GM21381 (cell line): ENCODE measurements around the gene ENTPD8.
A peak's percentile ranks its signal among the peaks of the same experiment; 100 is the strongest.

ENCODE experiments used
- ATAC-seq: cut with Tn5 transposase; IDR thresholded peaks from one replicate; pipeline ENCODE4 v1.9.1; 2021; ENCODE audit warnings: mild to moderate bottlenecking, moderate library complexity; ENCODE audit not compliant: unreplicated experiment

Gene ENTPD8

DNA sequence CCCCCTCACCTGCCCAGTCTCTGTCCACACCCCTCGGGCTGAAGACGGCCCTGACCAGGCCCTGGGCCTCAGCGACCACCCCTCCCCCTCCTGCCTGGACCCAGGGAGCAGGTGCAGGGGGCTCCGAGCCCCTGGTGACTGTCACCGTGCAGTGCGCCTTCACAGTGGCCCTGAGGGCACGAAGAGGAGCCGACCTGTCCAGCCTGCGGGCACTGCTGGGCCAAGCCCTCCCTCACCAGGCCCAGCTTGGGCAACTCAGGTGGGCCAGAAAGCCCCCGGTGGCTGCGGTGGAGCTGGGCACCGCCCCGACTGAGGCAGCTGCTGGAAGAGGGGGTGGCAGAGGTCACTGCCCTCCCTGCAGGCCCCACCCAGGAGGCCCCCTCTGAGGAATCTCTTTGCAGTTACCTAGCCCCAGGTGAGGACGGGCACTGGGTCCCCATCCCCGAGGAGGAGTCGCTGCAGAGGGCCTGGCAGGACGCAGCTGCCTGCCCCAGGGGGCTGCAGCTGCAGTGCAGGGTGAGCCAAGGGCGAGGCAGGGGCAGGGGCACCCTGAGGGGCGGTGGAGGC, 7.7 kb downstream of the ENTPD8 start:
- ATAC-seq = no peak

GRCh38 chr9:137432687-137433348, 8.3 kb downstream of the ENTPD8 start:
- ATAC-seq = no peak

DNA sequence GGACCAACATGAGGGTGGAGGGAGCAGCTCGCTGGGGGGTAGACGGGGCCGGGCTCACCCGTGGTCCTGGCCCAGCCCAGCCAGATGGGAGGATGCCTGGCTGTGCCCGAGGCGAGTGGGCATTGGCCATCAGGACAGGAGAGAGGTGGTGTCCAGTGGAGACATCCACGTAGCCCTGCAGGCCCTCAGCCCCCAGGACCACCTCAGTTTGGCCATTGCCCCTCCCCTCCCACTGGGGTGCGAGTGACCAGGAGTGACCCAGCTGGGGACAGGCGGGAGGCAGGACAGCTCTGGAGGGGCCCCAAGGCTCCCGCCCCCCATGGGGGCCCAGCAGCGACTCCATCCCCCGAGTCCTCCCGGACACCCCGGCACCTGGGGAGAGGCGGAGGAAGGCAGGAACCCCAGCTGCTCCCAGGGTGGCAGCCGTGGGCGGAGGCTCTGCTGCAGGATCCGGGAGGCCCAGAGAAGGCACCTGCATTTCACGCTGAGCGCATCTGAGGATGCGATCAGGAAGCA, 9.7 kb downstream of the ENTPD8 start:
- no peak for ATAC-seq

DNA sequence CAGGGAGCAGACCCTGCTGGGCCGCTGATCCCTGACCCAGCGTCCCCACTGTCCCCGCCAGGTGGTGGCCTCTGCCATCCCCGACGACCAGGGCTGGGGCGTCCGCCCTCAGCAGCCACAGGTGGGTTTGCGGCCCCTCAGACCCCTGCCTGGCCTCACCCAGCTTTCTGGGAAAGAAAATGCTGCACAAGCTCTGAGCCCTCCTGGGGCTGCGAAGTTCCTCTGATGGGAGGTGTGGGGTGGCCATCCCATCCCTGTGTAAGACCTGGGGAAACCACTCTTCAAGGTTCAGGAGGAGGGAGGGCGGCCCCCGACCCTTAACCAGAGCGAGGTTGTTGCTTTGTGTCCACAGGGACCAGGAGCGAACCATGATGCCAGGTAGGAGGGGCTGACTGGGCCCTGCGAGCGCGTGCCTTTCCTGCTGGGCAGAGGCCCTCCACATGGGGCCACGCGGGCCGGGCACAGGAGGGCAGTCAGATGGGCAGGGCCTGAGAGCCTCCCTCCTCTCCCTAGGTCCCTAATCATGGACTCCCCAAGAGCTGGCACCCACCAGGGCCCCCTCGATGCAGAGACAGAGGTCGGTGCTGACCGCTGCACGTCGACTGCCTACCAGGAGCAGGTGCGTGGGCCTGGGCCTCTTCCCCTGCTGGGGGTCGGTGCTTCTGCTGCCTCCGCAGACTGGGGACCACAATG, 10.3 kb downstream of the ENTPD8 start:
- no peak for ATAC-seq

GRCh38 chr9:137429974-137430722, 11.0 kb downstream of the ENTPD8 start:
- no peak for ATAC-seq

DNA sequence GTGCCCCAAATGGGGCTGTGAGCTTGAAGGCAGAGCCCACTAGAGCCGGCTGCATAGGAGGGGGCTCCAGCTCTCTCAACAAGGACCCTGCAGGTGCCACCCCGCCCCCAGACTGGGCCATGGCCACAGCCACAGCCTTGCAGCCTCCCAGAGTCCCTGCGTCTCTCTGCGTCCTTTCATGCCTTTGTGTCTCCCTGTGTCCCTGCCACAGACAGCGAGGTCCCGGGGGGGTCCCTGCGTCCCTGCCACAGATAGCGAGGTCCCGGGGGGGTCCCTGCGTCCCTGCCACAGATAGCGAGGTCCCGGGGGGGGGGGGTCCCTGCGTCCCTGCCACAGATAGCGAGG, 11.6 kb downstream of the ENTPD8 start:
- no peak for ATAC-seq

DNA sequence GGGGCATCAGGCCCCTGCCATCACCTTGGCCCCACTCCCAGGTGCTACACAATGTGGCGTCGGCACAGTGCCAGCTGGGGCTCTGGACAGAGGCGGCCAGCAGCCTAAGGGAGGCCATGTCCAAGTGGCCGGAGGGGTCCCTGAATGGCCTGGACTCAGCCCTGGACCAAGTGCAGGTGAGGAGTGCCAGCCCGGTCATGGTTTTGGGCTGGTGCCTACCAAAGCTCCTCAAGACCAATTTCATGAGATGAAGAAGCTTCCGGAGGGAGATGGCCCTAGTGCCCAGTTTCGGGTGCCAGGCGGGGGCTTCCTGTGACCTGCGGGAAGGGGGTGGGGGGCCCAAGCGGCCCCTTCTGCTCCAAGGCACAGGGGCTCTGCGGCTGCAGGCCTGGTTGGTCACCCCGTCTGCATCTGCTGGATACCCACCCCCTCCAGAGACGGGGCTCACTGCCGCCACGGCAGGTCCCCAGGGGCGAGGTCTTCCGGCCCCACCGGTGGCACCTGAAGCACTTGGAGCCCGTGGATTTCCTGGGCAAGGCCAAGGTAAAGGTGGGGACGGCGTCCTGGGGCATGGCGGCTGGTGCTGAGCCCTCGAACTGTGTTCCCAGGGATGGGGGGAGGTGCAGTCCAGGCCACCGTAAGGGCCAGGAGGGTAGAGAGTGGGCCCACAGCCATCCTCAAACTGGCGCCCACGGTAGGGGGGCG, 12.2 kb downstream of the ENTPD8 start:
- no peak for ATAC-seq

DNA sequence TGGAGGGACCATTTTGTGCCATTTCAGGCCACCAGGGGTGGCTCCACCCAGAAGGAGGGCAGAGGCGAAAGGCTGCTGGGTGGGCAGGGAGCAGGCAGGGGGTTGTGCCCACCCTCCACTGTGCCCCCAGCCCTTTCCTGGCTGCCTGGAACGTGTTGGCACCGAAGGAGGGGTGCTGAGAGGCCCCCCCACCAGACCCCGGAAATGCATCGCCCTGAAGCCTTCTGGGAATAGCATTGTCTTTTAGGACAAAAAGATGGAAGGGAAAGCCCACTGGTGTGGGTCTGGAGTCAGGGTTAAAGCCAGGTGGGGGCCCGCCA, 12.9 kb downstream of the ENTPD8 start:
- ATAC-seq = no peak

DNA sequence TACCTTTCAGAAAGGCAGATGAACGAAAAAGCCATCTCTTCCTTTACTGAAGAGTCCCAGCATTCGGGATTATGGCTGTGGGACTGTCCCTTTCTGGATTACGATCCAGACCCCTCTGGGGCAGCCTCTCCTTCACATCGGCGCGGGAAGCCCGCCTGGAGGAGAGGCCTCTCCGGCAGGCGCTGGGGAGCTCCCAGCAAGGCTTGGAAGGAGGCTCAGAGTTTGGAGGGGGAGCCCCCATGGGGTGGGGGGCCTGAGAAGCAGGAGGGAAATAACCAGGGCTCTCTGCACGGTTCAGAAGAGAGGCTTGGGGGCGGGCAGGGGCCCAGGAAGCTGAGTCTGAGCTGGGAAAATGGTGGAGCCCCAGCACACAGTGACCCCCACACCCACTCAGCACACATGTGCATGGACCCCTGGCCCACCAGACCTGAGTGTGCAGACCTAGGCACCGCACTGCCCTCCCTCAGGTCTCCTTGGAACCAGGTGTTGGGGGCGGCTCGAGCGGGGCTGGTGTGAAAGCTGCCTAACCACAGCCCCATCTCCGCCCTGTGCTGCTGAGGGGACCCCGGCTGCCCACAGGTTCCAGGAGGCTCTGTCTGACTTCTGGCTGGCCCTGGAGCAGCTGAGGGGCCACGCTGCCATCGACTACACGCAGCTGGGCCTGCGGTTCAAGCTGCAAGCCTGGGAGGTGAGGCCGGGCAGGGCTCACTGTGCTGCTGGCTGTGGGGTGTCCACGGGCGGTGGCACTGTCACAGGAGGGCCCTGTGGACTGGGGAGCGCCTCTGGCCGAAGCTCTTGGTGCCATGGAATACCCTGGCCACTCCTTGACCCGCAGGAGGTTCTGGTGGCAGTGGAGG, 13.5 kb downstream of the ENTPD8 start:
- ATAC-seq = no peak

- ATAC-seq = no peak
Observed at GRCh38 chr9:137426018-137426681, 15.0 kb downstream of the ENTPD8 start.

- peak; percentile 29 for ATAC-seq
Observed at GRCh38 chr9:137423514-137424291, 17.5 kb downstream of the ENTPD8 start.

- peak; percentile 80 for ATAC-seq
Observed at GRCh38 chr9:137422604-137423513, 18.3 kb downstream of the ENTPD8 start, which contains the start of the genes EXD3 and NOXA1. Gene EXD3 (minus strand): TSS chr9:137423162. CDS start chr9:137395357, 27,805 bp downstream. Gene NOXA1 (plus strand): TSS chr9:137423393. CDS start chr9:137423530, 137 bp downstream.

DNA sequence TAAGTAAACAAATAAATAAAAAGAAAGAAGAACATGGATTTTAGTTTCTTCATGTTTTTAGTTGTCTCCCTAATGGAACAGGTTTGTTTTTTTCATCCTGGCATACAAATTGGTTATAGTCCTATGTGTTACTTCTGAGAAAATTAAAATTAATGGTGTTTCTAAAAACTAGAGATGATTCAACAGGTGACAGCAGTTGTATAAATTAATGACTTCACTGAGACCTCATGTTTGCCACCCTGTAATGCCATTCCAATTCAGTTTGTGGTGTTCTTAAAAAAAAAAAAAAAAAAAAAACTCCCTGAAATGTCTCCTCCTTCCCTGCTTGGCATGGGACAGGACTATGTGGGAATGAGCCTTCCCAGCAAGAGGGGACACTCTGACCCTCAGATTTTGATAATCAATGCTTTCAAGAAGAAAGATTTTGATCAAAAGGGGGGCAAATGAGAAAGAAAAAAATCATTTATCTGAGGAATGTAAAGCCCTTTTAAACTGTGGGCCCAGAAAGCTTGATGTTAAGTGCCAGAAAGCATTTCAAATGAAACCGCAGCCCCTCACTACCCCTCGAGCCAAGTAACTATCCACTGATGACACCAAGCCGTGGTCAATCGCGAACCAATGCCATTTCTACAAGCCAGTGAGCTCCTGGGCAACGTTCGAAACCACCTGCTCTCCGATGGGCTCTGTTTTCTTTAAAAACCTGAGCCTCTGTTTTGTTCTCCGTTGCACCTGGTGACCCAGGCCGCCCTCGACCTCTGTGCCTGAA, 19.1 kb downstream of the ENTPD8 start:
- ATAC-seq = no peak

GRCh38 chr9:137417161-137418021, 23.8 kb downstream of the ENTPD8 start:
- ATAC-seq = no peak

- ATAC-seq = no peak
Observed at GRCh38 chr9:137416563-137417151, 24.5 kb downstream of the ENTPD8 start.
